PC-3 (cell line): ENCODE data around the gene AGPAT4.

ENCODE experiments used
- EZH2 ChIP-seq: fragments of 300-600 bp; sonication (generic); IDR thresholded peaks from one replicate; pipeline ENCODE4 v1.6.1; 2017; ENCODE audit warnings: antibody characterized with exemption, mild to moderate bottlenecking, low read length; ENCODE audit not compliant: unreplicated experiment
- EZH2phosphoT487 ChIP-seq: fragments of 300-600 bp; sonication (generic); IDR thresholded peaks from 2 replicates; pipeline ENCODE4 v1.6.1; 2018; ENCODE audit warnings: mild to moderate bottlenecking, antibody characterized with exemption, low read length, borderline replicate concordance
- TF ChIP-seq, protein P1 (sequence below): fragments of 300-600 bp; sonication (generic); conservative IDR thresholded peaks from 2 replicates; pipeline ENCODE4 v1.5.1; 2017; ENCODE audit warnings: antibody characterized with exemption, low read depth, mild to moderate bottlenecking, low read length

DNA sequence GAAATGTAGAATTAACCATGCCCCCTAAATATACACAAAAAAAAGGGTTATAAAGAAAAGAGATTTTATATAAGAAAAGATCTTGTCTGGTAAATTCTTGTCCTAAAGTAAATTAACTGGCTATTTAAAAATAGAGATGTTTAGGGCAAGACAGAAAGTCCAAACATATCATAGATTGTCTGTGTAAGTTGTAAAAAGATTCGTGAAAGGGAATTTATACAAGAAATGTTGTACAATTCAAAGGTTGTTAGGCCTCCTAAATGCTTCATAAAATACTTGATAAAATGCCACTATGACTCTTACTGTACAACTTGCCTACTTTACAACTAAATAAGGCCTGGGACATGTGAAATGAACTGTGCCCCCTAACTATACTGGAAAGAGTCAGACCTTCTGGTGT lies 21.9 kb upstream of the AGPAT4 start:
- no peak for TF ChIP-seq EZH2
- TF ChIP-seq, protein P1, sequence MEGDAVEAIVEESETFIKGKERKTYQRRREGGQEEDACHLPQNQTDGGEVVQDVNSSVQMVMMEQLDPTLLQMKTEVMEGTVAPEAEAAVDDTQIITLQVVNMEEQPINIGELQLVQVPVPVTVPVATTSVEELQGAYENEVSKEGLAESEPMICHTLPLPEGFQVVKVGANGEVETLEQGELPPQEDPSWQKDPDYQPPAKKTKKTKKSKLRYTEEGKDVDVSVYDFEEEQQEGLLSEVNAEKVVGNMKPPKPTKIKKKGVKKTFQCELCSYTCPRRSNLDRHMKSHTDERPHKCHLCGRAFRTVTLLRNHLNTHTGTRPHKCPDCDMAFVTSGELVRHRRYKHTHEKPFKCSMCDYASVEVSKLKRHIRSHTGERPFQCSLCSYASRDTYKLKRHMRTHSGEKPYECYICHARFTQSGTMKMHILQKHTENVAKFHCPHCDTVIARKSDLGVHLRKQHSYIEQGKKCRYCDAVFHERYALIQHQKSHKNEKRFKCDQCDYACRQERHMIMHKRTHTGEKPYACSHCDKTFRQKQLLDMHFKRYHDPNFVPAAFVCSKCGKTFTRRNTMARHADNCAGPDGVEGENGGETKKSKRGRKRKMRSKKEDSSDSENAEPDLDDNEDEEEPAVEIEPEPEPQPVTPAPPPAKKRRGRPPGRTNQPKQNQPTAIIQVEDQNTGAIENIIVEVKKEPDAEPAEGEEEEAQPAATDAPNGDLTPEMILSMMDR = no peak
- no peak for TF ChIP-seq EZH2phosphoT487
